Measurements from ENCODE around the gene SEC16B. TPM values are rescaled to one million over a fixed set of nuclear protein-coding genes. Genes with fewer than 3 reads are reported as not detected.

The SEC16B gene
- total and polyA plus RNA-seq, 2 of the 8 experiments (the other 6 are each of a cell fraction or from before 2014, with no cell fraction given): 0.56 to 0.94 TPM

DNA sequence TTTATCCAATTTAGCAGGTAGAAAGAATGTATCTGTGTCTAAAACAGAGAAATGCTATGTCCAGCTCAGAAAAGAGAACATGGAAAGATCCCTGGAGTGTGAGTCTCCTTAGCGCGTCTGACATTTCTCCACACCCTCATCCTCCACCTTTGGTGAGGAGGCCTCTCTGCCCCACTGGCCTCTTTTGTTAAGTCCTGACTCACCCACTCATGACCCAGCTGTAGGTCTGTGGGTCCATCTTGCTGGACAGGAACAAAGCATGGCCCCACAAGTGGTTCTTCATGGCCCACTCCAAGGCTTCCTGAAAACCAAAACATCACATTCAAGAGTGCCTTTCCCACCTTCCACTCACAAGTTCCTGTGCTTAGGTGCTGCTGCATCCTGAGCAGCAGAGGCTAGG is 15.8 kb downstream of the SEC16B start:
- WGBS, 2 experiments (ENCODE audit: extremely low coverage in 1 of 2, insufficient coverage in 1 of 2, insufficient read length in 1 of 2, insufficient replicate concordance in 2 of 2, low coverage in 1 of 2, low lambda C conversion rate in 2 of 2, missing lambda C conversion rate in 1 of 2): 100% methylated on average over 2 of the region's 2 CpGs; no CpG with 5 or more reads in 1 of the 2 experiments
- no peak for FAIRE-seq

More for the DNA sequence above, 15.8 kb downstream of the SEC16B start:
- H2BK120ac ChIP-seq (replicated peaks; ENCODE audit: low read depth, low read length): no peak overlapping the region
- H3K14ac ChIP-seq (ENCODE audit: insufficient read length): no peak overlapping the region
- no peaks in the 10 kb centered on the region for H3K79me2 ChIP-seq (ENCODE audit: control insufficient read depth in 1 of 2, insufficient read depth in 2 of 2, low read length in 2 of 2)
- no peak overlapping the region for H3K56ac ChIP-seq (replicated peaks; ENCODE audit: insufficient read length, low read depth, low read length)
- no peak overlapping the region for H2BK15ac ChIP-seq (ENCODE audit: low read length)
- no peaks in the 10 kb centered on the region for H3K27me3 ChIP-seq (replicated peaks in 1 of 4; ENCODE audit: control insufficient read depth in 3 of 4, extremely low read depth in 1 of 4, insufficient read depth in 3 of 4, low read length in 3 of 4)
- no peak overlapping the region for H2BK12ac ChIP-seq (ENCODE audit: low read depth, low read length)
- no peak overlapping the region for H3K23ac ChIP-seq (ENCODE audit: insufficient read length)
- H3K79me1 ChIP-seq (ENCODE audit: low read depth, low read length): no peaks in the 10 kb centered on the region
- H3K4ac ChIP-seq (replicated peaks; ENCODE audit: insufficient read length, low read depth, low read length): no peak overlapping the region
- no peak overlapping the region for H2AK5ac ChIP-seq (ENCODE audit: low read depth, low read length)
- H2AFZ ChIP-seq (ENCODE audit: low read length): no peak overlapping the region
- no peaks in the 10 kb centered on the region for H3K23me2 ChIP-seq (ENCODE audit: low read depth, low read length)
- no peaks in the 10 kb centered on the region for H3K4me1 ChIP-seq (replicated peaks in 1 of 4; ENCODE audit: control insufficient read depth in 3 of 4, insufficient read depth in 4 of 4, low read length in 3 of 4)
- no peak overlapping the region for H2BK5ac ChIP-seq (ENCODE audit: low read depth, low read length)
- H4K20me1 ChIP-seq (replicated peaks in 1 of 2; ENCODE audit: control insufficient read depth in 1 of 2, insufficient read depth in 2 of 2, low read length in 2 of 2): no peaks in the 10 kb centered on the region
- no peak overlapping the region for H3K18ac ChIP-seq (ENCODE audit: extremely low read depth, low read length)
- no peak overlapping the region for H4K91ac ChIP-seq (replicated peaks; ENCODE audit: insufficient read length, low read length)
- DNase-seq (ENCODE audit: low read depth in 1 of 2, low spot score in 2 of 2): no peak
- H4K8ac ChIP-seq (ENCODE audit: extremely low read depth, insufficient read depth, low read length): no peak overlapping the region
- no peaks in the 10 kb centered on the region for H3K9me3 ChIP-seq (ENCODE audit: insufficient read depth in 2 of 2, low read depth in 1 of 2, low read length in 1 of 2)
- H3K4me3 ChIP-seq (ENCODE audit: extremely low read depth in 1 of 4, insufficient read depth in 2 of 4, low read depth in 3 of 4, low read length in 4 of 4): no peak overlapping the region
- H3K36me3 ChIP-seq (ENCODE audit: control insufficient read depth in 2 of 4, insufficient read depth in 4 of 4, low read length in 3 of 4): no peaks in the 10 kb centered on the region
- ChIA-PET CTCF (ENCODE audit: partially characterized antibody) (interaction anchor here (1.0 to 2.4 kb wide), 4 partner anchors 24 to 40 kb away, joined by 3 to 7 read pairs (median 4); no protein-coding TSS in a partner anchor), POLR2A (ENCODE audit: partially characterized antibody) (interaction anchor here (0.5 kb wide), 1 partner anchor 67 kb away, joined by 4 read pairs; no protein-coding TSS in a partner anchor)
- no peak overlapping the region for H3K9ac ChIP-seq (replicated peaks in 1 of 4; ENCODE audit: extremely low read depth in 1 of 4, low read depth in 3 of 4, low read length in 3 of 4)
- TF ChIP-seq BACH1 (IDR thresholded peaks at IDR 0.05; ENCODE audit: low read length): no peak
- no peak for TF ChIP-seq E2F6 (IDR thresholded peaks at IDR 0.05)
- no peak for TF ChIP-seq TBP (IDR thresholded peaks at IDR 0.05; ENCODE audit: low read depth, low read length)
- no peak for TF ChIP-seq POU5F1 (IDR thresholded peaks at IDR 0.05; ENCODE audit: low read depth, low read length)
- H3K4me2 ChIP-seq (ENCODE audit: insufficient read depth in 1 of 2, low read depth in 2 of 2, low read length in 2 of 2): no peak overlapping the region
- H4K5ac ChIP-seq (ENCODE audit: insufficient read length, low read depth, low read length): no peak overlapping the region
- no peak overlapping the region for H3K27ac ChIP-seq (ENCODE audit: low read depth, low read length)
- no peak overlapping the region for H2BK20ac ChIP-seq (ENCODE audit: low read length)

Measured in H1 (cell line).